ENCODE results near the gene SELENOW.

SELENOW gene

DNA sequence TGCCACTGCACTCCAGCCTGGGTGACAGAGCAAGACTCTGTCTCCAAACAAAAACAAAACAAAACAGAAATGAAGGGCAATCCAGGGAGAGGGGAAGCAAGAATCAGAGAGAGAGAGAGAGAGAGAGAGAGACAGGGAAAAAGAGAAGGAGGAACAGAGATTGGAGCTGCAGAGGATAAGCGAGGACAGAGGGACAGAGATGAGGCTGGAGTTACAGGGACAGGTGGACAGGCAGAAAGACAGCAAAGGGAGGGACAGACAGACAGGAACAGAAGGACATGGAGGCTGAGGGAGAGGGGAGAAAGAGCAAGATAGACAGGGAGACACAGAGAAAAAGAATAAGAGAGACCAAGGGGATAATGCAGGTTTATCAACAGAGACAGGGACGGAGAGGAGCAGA is 41.9 kb downstream of the SELENOW start:
- no peak for DNase-seq (ENCODE audit: low read depth, low spot score)

DNA sequence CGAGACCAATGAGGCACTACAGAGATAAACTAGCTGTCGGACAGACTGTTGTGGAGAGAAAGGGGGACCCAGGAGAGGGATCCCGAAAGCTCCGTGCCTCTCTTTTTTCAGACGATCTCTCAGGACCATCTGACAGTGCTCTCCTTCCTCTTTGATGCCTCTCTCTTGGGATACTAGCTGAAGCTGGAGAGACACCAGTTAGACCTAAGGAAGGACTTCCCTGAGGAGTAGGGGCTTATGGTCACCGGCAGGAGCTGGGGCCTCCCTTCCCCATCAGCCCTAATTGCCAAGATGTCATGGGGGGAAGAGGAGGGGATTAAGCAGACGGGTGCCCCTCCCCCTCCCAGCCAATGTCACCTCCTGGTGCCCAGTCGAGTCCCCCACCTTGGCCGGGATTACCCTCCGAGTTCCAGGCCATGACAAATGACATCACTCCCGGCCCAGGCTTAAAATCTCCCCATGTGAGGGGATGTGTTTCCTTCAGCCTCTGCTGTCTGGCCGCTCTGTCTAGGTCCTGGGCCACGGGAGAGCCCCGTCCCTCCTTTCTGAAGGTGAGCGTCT is 43.0 kb downstream of the SELENOW start, which contains the start of gene CRX:
TSS of gene CRX (plus strand) at position 478 of the 561 bp plus-strand sequence. CDS start 12,507 bp downstream, outside the sequence.
- DNase-seq (ENCODE audit: low read depth, low spot score) = no peak

DNA sequence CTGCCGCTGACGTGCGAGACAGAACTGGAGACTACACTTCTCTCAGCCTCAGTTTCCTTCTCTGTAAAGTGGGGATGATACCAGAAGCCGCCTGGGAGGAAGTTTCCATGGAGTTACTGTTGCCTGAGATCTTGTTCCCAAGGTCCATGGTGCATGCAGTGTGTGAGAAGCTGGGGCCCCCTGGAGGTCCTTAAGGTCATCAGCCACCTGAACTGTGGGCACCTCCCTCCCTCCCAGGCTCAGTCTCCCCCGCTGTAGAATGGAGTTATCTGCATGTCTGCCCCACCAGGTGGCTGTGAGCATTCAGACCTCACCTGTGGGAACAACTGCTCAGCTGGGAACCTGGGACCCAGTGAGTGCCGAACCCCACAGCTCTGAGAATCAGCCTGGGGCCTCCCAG is 45.9 kb downstream of the SELENOW start:
- no peak for DNase-seq (ENCODE audit: low read depth, low spot score)

DNA sequence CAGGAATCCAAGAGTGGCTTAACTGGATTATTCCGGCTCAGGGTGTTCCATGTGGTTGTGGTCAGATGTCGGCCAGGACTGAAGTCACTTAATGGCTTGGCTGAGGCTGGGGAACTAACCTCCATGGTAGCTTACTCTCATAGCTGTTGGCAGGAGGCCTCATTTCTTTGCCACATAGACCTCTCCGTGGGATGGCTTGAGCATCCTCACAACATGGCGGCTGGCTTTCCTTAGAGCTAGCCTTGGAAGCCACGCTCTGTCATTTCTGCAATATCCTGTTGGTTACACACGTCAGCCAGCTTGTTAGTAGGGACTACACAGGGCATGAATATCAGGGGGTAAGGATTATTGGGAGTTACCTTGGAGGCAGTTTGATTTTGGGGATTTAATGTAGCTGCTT is 48.3 kb downstream of the SELENOW start:
- no peak for DNase-seq (ENCODE audit: low read depth, low spot score)

DNA sequence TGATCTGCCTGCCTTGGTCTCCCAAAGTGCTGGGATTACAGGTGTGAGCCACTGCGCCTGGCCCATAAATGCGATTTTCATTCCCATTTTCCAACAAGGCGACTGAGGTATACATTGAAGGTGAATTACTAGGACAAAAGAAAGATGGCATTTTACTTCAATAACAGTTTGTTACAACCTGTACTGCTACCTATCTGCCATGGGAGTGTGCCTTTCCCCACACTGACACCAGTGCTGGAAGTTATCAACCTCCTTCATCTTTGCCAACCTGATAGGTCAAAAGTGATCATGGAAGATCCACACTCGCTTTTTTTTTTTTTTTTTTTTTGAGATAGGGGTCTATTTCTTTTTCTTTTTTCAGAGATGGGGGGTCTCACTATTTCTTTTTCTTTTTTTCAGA is 54.2 kb downstream of the SELENOW start:
- DNase-seq (ENCODE audit: low read depth, low spot score) = no peak

Data from astrocyte of the hippocampus (primary cell).